Natural killer cell (primary cell): ENCODE data around the gene PUDP. TPM values are rescaled to one million over a fixed set of nuclear protein-coding genes. Genes with fewer than 3 reads are reported as not detected.
A peak's percentile ranks its signal among the peaks of the same experiment; 100 is the strongest.

ENCODE experiments used
- ATAC-seq, 3 donors: fragments of 150-1000 bp in 2 of 3; fragments of 200-7000 bp in 1 of 3; cut with Tn5 transposase; 1 replicate in 1 of 3; 2 replicates in 2 of 3; pipeline ENCODE4 v1.10.0; 2021; ENCODE audit warnings: mild to moderate bottlenecking in 2 of 3, moderate library complexity in 2 of 3
- DNase-seq, 2 donors: peaks; one replicate each; pipeline versions ENCODE4 v3.0.0 to v3.0.0-alpha.2; 2013 to 2021; ENCODE audit warnings: mixed read lengths in 1 of 2
- H3K27ac ChIP-seq: one replicate; pipeline ENCODE4 v1.5.1; 2013; ENCODE audit warnings: mild to moderate bottlenecking, low read length
- H3K27me3 ChIP-seq: one replicate; pipeline ENCODE4 v1.6.1; 2013; ENCODE audit warnings: low read length; ENCODE audit not compliant: control insufficient read depth, insufficient read depth
- H3K36me3 ChIP-seq: one replicate; pipeline ENCODE4 v1.6.1; 2013; ENCODE audit warnings: low read length; ENCODE audit not compliant: control insufficient read depth, insufficient read depth
- H3K4me1 ChIP-seq: one replicate; pipeline ENCODE4 v1.6.1; 2013; ENCODE audit warnings: low read length; ENCODE audit not compliant: control insufficient read depth, insufficient read depth
- H3K4me3 ChIP-seq: one replicate; pipeline ENCODE4 v1.5.1; 2013; ENCODE audit warnings: low read length
- H3K9me3 ChIP-seq: one replicate; pipeline ENCODE4 v1.6.1; 2013; ENCODE audit warnings: low read length; ENCODE audit not compliant: control insufficient read depth, insufficient read depth
- H3K27ac Mint-ChIP-seq, 2 donors: one replicate each; pipeline ENCODE4 v1.8.0; 2022; ENCODE audit warnings: mild to moderate bottlenecking in 2 of 2, mixed read lengths in 2 of 2, moderate library complexity in 1 of 2
- H3K27me3 Mint-ChIP-seq, 2 donors: one replicate each; pipeline ENCODE4 v1.8.0; 2022; ENCODE audit warnings: low read depth in 2 of 2, mixed read lengths in 2 of 2
- H3K36me3 Mint-ChIP-seq: one replicate; pipeline ENCODE4 v1.8.0; 2022; ENCODE audit warnings: mixed read lengths
- H3K4me1 Mint-ChIP-seq, 2 donors: one replicate each; pipeline ENCODE4 v1.8.0; 2022; ENCODE audit warnings: mixed read lengths in 2 of 2
- H3K4me3 Mint-ChIP-seq: one replicate; pipeline ENCODE4 v1.8.0; 2022; ENCODE audit warnings: mild to moderate bottlenecking, moderate library complexity, mixed read lengths
- H3K9me3 Mint-ChIP-seq, 2 donors: one replicate each; pipeline ENCODE4 v1.8.0; 2022; ENCODE audit warnings: mixed read lengths in 2 of 2
- WGBS: methylation state at CpG from one replicate; pipeline ENCODE4 v1.1.7; 2013; ENCODE audit warnings: missing lambda C conversion rate; ENCODE audit not compliant: insufficient coverage; 5-methylcytosine and 5-hydroxymethylcytosine counted together
- intact Hi-C: fragments of 100-400 bp; cut with micrococcal nuclease; formaldehyde crosslinking; loops from one replicate; pipeline ENCODE4 v1.14.2; 2022
- total RNA-seq, 4 donors: library from RNA; stranded (reverse); fragments of 120-200 nt in 1 of 4; gene quantifications; one replicate each; pipeline versions ENCODE4 v1.2.3 to v1.2.4, GENCODE V29; 2013 to 2022
- TF ChIP-seq, protein P1 (sequence below): fragments of 200-600 bp; IDR thresholded peaks from one replicate; pipeline ENCODE4 v1.8.0; 2022; ENCODE audit warnings: antibody characterized with exemption

The PUDP gene
- total RNA-seq, 3 donors from 2014 or later (not counting 1 experiment from before 2014, with no cell fraction given) = 5.4 to 11.4 (median 5.6) TPM

DNA sequence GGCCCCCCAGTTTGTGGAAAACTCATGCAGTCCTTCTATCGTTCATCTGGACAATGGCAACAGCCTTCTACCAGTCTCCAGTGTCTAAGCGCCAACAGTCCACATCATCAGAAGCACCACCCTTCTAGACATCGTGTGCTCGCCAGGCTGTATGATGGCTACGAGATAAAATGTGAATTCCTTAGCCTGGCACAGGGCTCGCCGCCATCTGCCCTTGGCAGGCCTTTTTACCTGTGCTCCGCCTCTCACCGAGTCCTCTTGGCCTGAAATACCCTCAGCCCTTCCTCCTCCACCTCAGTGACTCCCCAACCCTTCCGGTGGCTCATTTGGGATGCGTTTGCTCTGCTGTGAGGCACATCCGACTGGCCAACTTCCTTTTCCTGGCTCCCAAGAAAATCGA, 16.3 kb downstream of the PUDP start:
- 92% methylated on average over 12 of the region's 13 CpGs for WGBS
- H3K36me3 ChIP-seq = no peaks in the 10 kb centered on the region
- H3K4me1 ChIP-seq = peaks cover 14% of the 10 kb centered on the region
- H3K27me3 ChIP-seq = no peaks in the 10 kb centered on the region
- peaks cover 22 to 35% of the 10 kb centered on the region in 2 donors for H3K4me1 Mint-ChIP-seq
- H3K27me3 Mint-ChIP-seq = no peaks in the 10 kb centered on the region
- no peak overlapping the region for H3K4me3 ChIP-seq
- H3K9me3 ChIP-seq = no peaks in the 10 kb centered on the region
- H3K9me3 Mint-ChIP-seq = no peaks in the 10 kb centered on the region
- TF ChIP-seq, protein P1, sequence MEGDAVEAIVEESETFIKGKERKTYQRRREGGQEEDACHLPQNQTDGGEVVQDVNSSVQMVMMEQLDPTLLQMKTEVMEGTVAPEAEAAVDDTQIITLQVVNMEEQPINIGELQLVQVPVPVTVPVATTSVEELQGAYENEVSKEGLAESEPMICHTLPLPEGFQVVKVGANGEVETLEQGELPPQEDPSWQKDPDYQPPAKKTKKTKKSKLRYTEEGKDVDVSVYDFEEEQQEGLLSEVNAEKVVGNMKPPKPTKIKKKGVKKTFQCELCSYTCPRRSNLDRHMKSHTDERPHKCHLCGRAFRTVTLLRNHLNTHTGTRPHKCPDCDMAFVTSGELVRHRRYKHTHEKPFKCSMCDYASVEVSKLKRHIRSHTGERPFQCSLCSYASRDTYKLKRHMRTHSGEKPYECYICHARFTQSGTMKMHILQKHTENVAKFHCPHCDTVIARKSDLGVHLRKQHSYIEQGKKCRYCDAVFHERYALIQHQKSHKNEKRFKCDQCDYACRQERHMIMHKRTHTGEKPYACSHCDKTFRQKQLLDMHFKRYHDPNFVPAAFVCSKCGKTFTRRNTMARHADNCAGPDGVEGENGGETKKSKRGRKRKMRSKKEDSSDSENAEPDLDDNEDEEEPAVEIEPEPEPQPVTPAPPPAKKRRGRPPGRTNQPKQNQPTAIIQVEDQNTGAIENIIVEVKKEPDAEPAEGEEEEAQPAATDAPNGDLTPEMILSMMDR = no peak
- peak overlapping the region in 1 of 2 donors; percentile 60 for H3K27ac Mint-ChIP-seq
- DNase-seq (no peak), ATAC-seq (no peak)
- no peak overlapping the region for H3K27ac ChIP-seq
- H3K4me3 Mint-ChIP-seq = no peak overlapping the region
- intact Hi-C loops = loop anchor here (1.0 kb wide), 1 partner anchor 40 kb away; no protein-coding TSS in a partner anchor
- H3K36me3 Mint-ChIP-seq = no peaks in the 10 kb centered on the region

DNA sequence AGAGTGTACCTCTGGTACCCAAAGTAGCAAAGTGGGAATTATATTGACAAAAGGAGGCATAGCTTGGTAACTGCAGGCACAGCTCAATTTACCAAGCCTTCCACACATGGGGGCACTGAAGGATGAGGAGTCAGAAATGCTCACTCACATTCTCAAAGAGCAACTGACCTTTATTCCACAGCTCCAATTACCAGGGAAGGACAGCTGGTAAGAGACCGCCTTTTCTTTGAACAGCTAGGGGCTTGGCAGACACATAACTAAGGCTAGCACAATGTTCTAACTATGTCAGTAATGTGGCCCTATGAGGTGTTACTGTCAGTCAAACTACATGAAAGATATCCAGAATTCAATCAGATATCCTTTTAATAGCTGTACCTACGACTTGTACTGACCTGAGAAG, 20.9 kb downstream of the PUDP start:
- Histone ChIP-seq H3K27me3 (no peaks in the 10 kb centered on the region), H3K27ac (no peak overlapping the region), H3K4me3 (no peak overlapping the region), H3K4me1 (no peaks in the 10 kb centered on the region), H3K36me3 (no peaks in the 10 kb centered on the region), H3K9me3 (no peaks in the 10 kb centered on the region)
- DNase-seq = no peak
- intact Hi-C loops = no loop called here
- Mint-ChIP-seq H3K9me3 (no peaks in the 10 kb centered on the region), H3K36me3 (peaks cover 11% of the 10 kb centered on the region), H3K27ac (no peak overlapping the region), H3K4me1 (peaks cover 1 to 28% of the 10 kb centered on the region in 2 donors), H3K4me3 (no peak overlapping the region), H3K27me3 (no peaks in the 10 kb centered on the region)
- no CpG with 5 or more reads among the region's 2 CpGs for WGBS
- ATAC-seq = no peak
- TF ChIP-seq, protein P1 = no peak

DNA sequence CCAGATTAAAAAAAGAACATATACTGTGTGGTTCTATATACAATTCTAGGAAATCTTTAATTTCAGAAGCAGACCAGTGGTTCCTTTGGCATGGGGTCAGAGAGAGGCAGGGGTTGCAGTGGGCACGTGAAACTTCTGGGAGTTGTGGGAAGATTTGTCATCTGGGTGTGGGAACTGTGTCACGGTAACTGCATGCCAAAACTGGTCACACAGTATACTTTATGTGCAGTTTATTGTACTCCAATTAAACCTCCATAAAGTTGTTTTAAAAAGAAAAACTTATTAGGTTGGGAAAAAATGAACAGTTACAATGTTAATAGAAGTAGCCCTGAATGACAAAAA, 27.1 kb downstream of the PUDP start:
- Mint-ChIP-seq H3K4me1 (peaks cover 11 to 51% of the 10 kb centered on the region in 2 donors), H3K27ac (no peak overlapping the region), H3K27me3 (no peaks in the 10 kb centered on the region), H3K36me3 (peaks cover 11% of the 10 kb centered on the region), H3K9me3 (no peaks in the 10 kb centered on the region), H3K4me3 (no peak overlapping the region)
- ATAC-seq (no peak), DNase-seq (no peak)
- WGBS = 50% methylated on average over 1 of the region's 2 CpGs
- H3K4me1 ChIP-seq = peaks cover 3% of the 10 kb centered on the region
- intact Hi-C loops = no loop called here
- no peak overlapping the region for H3K4me3 ChIP-seq
- no peak overlapping the region for H3K27ac ChIP-seq
- H3K36me3 ChIP-seq = no peaks in the 10 kb centered on the region
- H3K9me3 ChIP-seq = no peaks in the 10 kb centered on the region
- no peaks in the 10 kb centered on the region for H3K27me3 ChIP-seq
- TF ChIP-seq, protein P1 = no peak
